Psoas muscle (tissue), 8 donors: Measurements from ENCODE around the gene SORCS1. TPM values are rescaled to one million over a fixed set of nuclear protein-coding genes. Genes with fewer than 3 reads are reported as not detected.

Experiments
- ATAC-seq, 4 donors: fragments of 200-7000 bp; cut with Tn5 transposase; one replicate each; pipeline ENCODE4 v1.9.1; 2020; ENCODE audit warnings: moderate library complexity in 3 of 4, mild to moderate bottlenecking in 2 of 4
- DNase-seq, 2 donors: peaks; one replicate each; pipeline ENCODE4 v3.0.0-alpha.2; 2020
- H3K27ac ChIP-seq: fragments of 200-600 bp; one replicate; pipeline ENCODE4 v1.8.0; 2022
- H3K27me3 ChIP-seq, 3 donors: fragments of 200-600 bp in 1 of 3; one replicate each; pipeline versions ENCODE4 v1.6.1 to v1.8.0; 2013 to 2022; ENCODE audit warnings: low read length in 2 of 3, mild to moderate bottlenecking in 2 of 3, moderate library complexity in 1 of 3; ENCODE audit not compliant: insufficient read depth in 3 of 3
- H3K36me3 ChIP-seq, 2 donors: fragments of 200-600 bp in 1 of 2; one replicate each; pipeline versions ENCODE4 v1.6.1 to v1.8.0; 2013 to 2022; ENCODE audit warnings: low read depth in 1 of 2, mild to moderate bottlenecking in 1 of 2, moderate library complexity in 1 of 2; ENCODE audit not compliant: insufficient read depth in 1 of 2
- H3K4me1 ChIP-seq: fragments of 200-600 bp; one replicate; pipeline ENCODE4 v1.8.0; 2022
- H3K4me3 ChIP-seq: fragments of 200-600 bp; one replicate; pipeline ENCODE4 v1.8.0; 2022; ENCODE audit warnings: mild to moderate bottlenecking
- H3K9me3 ChIP-seq: fragments of 200-600 bp; one replicate; pipeline ENCODE4 v1.8.0; 2022
- CTCF ChIP-seq: fragments of 200-600 bp; IDR thresholded peaks from one replicate; pipeline ENCODE4 v1.8.0; 2022; ENCODE audit warnings: antibody characterized with exemption
- WGBS, 3 donors: extraction: QIAGEN DNeasy Blood & Tissue Kit; methylation state at CpG; one replicate each; pipeline versions ENCODE4 v1.1.6 to v1.1.7; 2013; 5-methylcytosine and 5-hydroxymethylcytosine counted together
- intact Hi-C, 2 donors: fragments of 100-400 bp; cut with DNase I; formaldehyde crosslinking; loops; one replicate each; pipeline versions ENCODE4 v1.11.0 to v1.14.2; 2022
- long read RNA-seq, 2 donors: library from polyadenylated mRNA; unstranded; transcript quantifications; one replicate each; pipeline ENCODE4 v2.0.0, GENCODE V29; 2021
- polyA plus RNA-seq, 3 donors: library from polyadenylated mRNA; stranded (reverse); fragments of 200-250 nt; gene quantifications; one replicate each; pipeline ENCODE4 v1.2.3, GENCODE V29; 2013
- total RNA-seq, 4 donors: library from RNA; stranded (reverse); fragmentation: NEBNext Ultra II Directional in 2 of 4; extraction: Animal tissue kit (Norgen Biotek cat#: 25700) in 2 of 4; gene quantifications; one replicate each; pipeline versions ENCODE4 v1.2.1 to v1.2.4, GENCODE V29; 2021 to 2023
- donor health status: healthy with polysubstance abuse.
- donor health status: DM: no; HTN: no; CAD: no; lungs with moderate emphysema.
- donor health status: Bipolar disorder and iron deficiency.
- donor health status: healthy.
- donor health status: DM: yes; HTN: yes; CAD: no.
- donor health status: DM: no; HTN: no; CAD: no.
- donor health status: DM: no; HTN: no; CAD: no.
- donor health status: DM: yes; HTN: yes; CAD: no.

Gene SORCS1
- under 1 TPM; 0.22 to 0.36 (median 0.28) TPM for total RNA-seq
- under 1 TPM in 2 of 3 donors, not detected in 1; 0.03 to 0.06 TPM for polyA plus RNA-seq
- long read RNA-seq, donor 1: 0 reads
- long read RNA-seq, donor 2, partial matches to known transcripts: 0 of 1 reads
- long read RNA-seq, donor 2, other reads (novel, unspliced or antisense): 1 of 1 reads

GRCh38 chr10:107163881-107164861, at the start of gene SORCS1:
Gene SORCS1, minus strand, starts transcription at chr10:107164706.
- Histone ChIP-seq H3K27me3 (peaks cover 6 to 41% (median 7%) of the 10 kb centered on the region in 3 donors), H3K9me3 (no peaks in the 10 kb centered on the region), H3K4me3 (peak within 1 kb of the TSS; percentile 22), H3K36me3 (no peaks in the 10 kb centered on the region), H3K27ac (no peak within 1 kb of the TSS), H3K4me1 (no peaks in the 10 kb centered on the region)
- ATAC-seq: no peak
- no peak for TF ChIP-seq CTCF
- 1 to 2% (median 1%) methylated on average over 52 to 105 of the region's 105 CpGs for WGBS, 3 donors
- no peak for DNase-seq
- intact Hi-C loops: no loop called here

- ATAC-seq (no peak), DNase-seq (no peak)
- Histone ChIP-seq H3K9me3 (peaks cover 5% of the 10 kb centered on the region), H3K4me1 (no peaks in the 10 kb centered on the region), H3K27ac (no peak overlapping the region), H3K4me3 (no peak overlapping the region), H3K27me3 (no peaks in the 10 kb centered on the region), H3K36me3 (no peaks in the 10 kb centered on the region)
- TF ChIP-seq CTCF: no peak
- 80 to 84% (median 83%) methylated on average over 2 of the region's 2 CpGs for WGBS, 3 donors
- intact Hi-C loops: no loop called here
Observed at GRCh38 chr10:107214261-107214660, 49.8 kb upstream of the SORCS1 start.

- no peak overlapping the region for H3K27ac ChIP-seq
- no peaks in the 10 kb centered on the region for H3K27me3 ChIP-seq
- TF ChIP-seq CTCF: no peak
- peaks cover 5% of the 10 kb centered on the region for H3K9me3 ChIP-seq
- WGBS, 3 donors: 87 to 91% (median 91%) methylated on average over 8 of the region's 8 CpGs
- H3K4me3 ChIP-seq: no peak overlapping the region
- intact Hi-C loops: no loop called here
- H3K36me3 ChIP-seq: no peaks in the 10 kb centered on the region
- DNase-seq: no peak
- no peak for ATAC-seq
- H3K4me1 ChIP-seq: no peaks in the 10 kb centered on the region
Observed at GRCh38 chr10:107213861-107214260, 49.4 kb upstream of the SORCS1 start.

GRCh38 chr10:107206833-107207232, 42.3 kb upstream of the SORCS1 start:
- H3K27me3 ChIP-seq: no peaks in the 10 kb centered on the region
- DNase-seq (no peak), ATAC-seq (no peak)
- no peaks in the 10 kb centered on the region for H3K4me1 ChIP-seq
- H3K4me3 ChIP-seq: no peak overlapping the region
- TF ChIP-seq CTCF: no peak
- 54 to 60% (median 59%) methylated on average over 4 of the region's 4 CpGs for WGBS, 3 donors
- intact Hi-C loops: no loop called here
- no peak overlapping the region for H3K27ac ChIP-seq
- no peaks in the 10 kb centered on the region for H3K36me3 ChIP-seq
- peaks cover 5% of the 10 kb centered on the region for H3K9me3 ChIP-seq
